ENCODE results near the gene ZNF862.
A peak's percentile ranks its signal among the peaks of the same experiment; 100 is the strongest.

ZNF862 gene

DNA sequence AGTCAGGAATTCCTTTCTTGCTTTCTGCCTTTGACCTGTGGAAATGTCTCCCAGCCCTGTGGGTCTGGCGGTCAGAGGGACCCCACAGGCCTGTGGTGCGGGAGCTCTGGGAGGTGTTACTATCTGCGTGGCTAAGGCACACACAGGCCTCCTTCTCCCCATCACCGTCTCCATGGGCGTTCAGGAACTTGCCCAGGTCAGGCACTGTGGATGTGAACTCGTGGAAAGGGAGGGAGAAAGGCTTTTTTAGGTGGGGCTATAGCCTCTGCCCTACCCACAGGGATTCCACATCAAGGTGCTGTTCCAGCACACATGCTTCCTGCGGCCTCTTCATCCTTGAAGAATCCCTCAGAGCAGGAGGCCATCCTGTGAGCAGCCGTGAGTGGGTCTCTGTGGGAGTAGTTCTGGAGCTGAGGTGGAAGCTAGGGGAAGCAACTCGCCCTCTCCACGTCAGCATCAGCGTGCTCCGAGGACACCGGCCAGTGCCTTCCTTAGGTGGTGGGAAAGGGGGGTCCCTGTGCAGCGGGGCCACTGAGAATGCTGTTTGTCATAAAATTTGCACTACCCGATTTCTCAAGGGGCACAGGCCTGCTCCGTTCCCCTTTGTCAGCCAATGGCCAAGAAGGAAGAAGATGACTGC, 28.1 kb downstream of the ZNF862 start:
- no peak for DNase-seq (ENCODE audit: low spot score)

DNA sequence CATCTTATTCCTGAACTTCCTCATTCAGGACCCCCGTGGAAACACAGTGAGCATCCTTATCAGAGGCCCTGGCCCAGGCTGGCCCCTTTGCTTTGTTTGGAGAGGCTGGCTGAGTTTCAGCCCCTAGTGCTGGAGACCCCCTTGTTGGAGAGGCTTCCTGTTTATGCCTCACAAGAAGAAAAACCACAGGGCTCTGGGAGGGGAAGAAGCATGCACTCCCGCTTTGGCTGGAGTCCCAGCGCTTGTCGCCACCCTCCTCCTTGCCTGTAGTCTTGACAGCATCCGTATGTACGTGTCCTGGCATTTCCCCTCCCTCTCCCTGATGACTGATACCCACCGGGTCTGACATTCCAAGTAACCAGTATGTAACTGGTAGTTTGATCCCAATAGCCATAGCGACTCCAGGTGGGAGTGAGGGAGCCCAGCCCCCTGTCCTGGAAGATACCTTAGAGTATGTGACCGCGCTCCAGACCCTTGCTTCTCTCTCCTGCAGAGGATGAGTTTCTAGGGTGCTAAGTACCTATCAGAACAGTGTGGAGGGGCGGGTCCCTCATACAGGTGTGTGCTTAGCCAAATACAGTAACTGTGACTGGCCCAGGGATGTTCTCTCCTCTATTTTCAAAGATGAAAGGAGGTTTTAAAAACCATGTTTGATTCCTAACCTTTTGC, 28.7 kb downstream of the ZNF862 start:
- no peak for DNase-seq (ENCODE audit: low spot score)

DNA sequence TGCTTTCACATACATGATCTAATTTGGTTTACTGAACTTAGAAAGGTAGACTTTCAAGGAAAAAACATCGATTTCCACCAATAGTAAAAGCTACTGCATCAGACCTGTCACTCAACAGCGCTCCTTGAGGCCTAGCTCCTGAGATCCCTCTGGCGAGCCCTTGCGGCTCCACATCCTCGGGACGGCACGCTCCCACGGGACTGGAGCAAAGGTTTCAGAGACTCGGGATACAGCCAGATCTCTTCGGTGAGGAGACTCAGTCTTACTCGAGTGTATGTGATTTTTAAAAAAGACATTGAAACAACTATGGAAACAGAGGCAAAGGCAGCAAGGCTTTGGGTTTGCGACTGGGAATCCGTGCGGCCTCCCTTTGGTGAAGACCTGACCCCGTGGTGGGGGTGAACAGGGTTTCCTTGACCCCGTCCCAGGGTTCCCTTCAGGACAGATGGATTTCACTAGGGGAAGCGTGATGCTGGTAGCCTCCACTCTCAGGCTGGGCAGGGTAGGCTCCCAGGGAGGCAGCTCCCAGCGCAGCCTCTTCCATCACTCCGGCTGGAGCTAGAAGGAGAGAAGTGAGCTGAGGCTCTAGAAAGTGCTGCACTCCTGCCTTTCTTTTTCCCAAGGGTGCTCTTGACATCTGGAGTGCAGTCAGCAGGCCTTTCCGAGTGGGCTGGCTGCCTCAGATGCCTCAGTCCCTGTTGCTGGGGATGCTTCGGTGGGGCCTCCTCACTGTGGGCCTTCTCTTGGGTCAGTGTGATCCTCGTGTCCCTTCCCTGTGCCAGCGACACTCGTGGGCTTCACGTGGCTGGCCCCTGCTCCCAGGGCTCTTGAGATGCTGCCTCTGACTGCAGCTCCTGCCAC, 29.8 kb downstream of the ZNF862 start:
- no peak for DNase-seq (ENCODE audit: low spot score)

DNA sequence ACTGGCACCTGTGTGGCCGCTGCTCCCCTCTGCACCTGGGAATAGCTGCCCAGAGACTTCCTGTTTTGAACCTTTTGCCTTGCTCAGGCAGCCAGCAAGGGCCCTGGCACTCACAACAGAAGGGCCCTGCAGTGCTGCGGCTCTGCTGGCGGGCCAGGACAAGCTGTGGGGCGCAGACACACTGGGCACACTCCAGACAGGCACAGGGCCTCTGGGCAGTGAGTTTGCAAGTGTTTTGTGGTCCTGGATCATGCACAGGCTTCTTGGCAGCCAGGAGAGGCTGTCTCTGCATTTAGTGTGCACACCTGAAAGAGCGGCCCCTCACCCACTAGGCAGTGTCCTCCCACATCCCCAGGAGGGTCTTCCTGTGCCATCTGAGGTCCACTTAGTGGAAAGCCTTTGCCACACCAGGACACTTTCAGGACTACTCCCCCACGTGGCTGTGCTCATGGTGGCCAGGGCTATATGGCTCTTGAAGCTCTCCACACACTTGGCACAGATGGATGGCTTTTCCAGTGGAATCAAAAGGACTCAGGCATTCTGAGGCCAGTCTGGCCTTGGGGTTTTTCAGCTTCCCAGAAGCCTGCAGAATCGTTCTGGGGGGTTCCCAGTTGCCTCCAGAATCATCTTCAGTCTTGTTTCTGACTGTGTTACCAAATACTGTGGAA, 30.6 kb downstream of the ZNF862 start:
- no peak for DNase-seq (ENCODE audit: low spot score)

DNA sequence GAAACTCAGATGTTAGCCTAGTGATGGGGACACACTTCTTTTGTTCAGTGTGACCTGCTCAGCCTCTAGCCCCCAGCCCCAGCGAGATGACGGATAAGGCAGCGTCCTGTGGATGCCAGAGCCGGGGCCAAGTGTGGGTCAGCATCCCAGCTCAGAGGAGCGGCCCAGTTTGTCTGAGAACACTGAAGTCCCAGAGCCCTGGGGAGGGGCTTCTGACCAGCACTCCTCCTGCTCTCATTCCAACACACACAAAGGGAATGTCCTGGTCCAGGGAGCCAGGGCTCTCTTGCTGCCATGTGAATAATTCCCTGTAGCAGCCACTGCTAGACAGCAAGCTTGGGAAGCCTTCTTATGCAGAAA, 31.1 kb downstream of the ZNF862 start:
- no peak for DNase-seq (ENCODE audit: low spot score)

DNA sequence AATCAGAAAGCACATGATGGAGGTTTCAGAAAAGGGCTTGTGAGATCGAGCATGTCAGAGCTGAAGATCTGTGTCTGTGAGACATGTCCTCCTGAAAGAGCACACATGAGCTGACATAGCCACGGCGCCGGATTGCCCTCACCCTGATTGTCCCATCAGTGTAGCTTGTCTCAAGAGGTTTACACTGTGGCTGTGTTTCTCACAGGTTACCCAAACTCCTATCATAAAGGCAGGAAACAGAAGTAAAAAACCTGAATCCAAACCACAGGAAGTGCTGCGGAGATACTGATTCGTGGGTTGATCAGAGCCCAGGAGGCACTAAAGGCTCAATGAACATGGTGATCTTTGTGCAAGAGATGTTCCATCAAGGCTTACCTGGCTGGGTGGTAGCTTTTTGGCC, 31.7 kb downstream of the ZNF862 start:
- no peak for DNase-seq (ENCODE audit: low spot score)

DNA sequence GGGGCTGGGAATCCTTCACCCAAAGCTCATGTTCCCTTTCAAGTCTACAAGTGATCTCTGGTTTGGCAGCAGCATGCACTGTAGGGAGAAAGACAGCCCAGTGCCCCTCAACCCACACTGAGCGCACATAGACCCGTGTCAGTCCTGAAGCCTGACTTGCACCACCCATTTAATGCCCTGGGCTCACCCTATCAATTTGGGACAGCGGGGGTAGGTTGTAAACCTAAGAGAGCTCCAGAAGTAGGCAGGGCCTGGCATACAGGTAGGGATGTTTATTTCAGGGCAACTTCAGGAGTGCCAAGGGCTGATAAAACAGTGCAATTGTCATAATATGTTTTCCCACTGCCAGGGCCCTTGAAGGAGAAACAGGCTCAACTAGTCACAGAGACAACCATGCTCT, 32.1 kb downstream of the ZNF862 start:
- DNase-seq (ENCODE audit: low spot score) = no peak

DNA sequence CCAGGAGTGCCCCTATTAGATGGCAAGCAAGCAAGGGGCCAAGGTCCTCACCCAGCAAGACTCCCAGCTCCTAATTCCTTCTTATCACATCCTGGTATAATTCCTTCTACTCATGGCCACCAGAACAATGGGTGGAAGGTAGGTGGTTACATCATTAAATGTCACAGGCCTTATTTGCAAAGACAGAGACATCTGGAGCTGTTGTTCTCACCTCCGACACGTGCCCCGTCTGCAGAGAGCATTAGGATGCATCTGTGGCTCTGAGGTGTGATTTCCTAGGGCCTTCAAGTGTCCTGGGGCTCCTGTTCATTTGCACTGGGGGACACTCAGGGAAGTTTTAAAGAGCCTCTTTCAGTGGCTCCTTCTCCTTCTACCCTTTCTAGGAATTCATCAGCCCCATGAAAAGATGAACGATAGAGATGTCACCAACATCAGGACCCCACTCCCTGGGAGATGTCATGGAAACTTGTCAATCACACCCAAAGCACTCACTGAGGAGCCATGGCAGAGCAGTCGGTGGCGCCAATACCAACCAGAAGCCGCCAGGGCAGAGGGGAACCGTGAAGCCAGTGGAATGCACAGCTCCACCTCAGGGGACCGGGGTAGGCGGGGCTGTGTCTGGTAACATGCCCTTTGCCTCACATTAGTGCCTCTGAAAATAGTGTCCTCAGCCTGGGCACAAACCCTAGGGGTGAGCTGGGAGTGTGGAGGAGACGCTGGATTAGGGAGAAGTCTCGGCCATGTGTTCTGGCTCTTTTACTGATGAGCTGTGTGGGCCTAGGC, 32.7 kb downstream of the ZNF862 start:
- DNase-seq (ENCODE audit: low spot score) = no peak

DNA sequence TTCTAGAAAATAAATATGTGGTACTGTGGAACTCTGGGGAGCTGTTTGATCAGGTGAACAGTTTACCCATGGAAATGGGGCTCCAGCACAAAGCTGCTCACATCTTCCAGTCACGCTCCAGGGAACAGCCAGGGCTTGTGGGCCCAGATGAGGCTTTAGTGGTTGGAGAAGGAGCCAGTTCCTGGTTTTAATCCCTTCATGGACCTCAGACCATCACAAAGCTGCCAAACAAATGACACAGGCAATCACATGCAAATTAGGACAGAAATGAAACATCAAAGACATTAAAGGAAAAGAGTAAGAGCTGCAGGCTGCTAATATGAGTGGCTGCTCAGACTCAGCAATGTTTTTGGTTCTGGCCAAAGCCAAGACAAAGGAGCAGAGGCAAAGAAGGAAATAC, 33.4 kb downstream of the ZNF862 start:
- no peak for DNase-seq (ENCODE audit: low spot score)

DNA sequence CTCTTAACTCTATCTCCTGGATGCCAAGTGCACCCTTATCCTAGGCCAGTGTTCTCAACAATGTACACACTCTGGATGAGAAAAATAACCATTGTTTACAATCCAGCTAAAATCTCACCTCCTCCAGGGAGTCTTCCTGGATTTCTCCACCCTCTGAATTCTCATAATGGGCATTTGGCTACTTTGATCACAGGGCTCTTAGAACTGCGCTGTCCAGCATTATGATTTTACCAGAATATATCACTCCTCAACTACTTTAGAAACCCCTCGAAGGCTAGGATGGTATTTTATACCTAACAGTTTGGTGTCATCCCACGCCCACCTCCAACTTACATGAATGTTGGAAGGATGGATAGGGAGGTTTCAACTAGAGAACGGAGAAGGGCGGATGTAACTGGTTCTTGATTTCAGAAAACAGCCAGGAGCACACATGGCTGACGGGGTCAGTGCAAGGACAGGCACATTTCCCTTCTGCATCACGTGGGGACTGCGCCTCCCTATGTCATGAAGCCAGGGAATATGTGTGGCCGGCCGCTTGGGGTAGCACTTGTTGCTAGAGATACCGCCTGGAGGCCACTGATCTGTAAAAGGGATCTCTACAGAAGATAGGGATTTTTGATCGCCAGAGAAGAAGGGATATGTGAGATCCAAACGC, 34.4 kb downstream of the ZNF862 start:
- peak; percentile 58 for DNase-seq (ENCODE audit: low spot score)

DNA sequence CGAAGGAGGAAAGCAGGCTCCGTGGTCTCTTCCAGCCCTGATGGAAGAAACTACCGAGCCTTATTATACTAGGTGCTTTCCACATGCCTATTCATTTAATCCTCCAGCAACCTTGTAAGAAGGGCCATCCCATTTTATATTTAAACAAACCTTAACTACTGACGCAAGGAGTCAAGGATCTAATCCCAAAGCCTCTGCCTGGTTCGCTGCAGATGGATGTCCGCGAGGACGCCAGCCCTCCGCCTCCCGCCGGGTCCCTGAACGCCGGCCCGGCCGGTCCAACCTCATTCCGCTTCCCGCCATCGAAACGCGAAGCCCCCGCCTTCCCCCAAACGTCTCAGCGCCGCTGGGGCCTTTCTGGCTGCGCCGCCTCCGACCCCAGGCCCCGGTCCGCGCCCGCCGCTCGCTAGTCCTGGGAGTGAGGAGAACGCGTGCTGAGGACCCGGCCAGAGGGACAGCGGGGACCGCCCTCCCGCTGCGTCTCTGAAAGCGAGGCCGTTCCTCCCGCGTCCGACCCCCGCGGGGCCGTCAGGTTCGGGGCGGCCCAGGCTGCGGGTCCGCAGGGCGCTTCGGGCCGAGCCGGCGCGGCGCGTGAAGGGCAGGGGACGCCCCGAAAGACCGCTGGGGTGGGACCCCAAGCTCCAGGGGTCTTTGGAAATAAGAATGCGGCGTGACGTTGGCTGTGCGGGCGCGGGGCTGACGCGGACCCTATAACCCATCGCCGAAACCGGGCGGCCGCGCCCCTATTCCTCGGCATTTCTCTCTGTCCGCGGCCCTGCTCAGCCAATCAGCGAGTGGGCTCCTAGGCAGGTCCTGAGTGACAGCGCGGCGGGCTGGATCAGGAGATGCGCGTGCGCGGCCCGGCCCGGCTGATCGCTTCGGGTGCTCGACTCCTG, 35.1 kb downstream of the ZNF862 start, which contains the start of gene ATP6V0E2:
TSS of gene ATP6V0E2 (plus strand) at position 896 of the 896 bp plus-strand sequence. CDS start 97 bp downstream, outside the sequence.
- DNase-seq (ENCODE audit: low spot score) = peak; percentile 99

DNA sequence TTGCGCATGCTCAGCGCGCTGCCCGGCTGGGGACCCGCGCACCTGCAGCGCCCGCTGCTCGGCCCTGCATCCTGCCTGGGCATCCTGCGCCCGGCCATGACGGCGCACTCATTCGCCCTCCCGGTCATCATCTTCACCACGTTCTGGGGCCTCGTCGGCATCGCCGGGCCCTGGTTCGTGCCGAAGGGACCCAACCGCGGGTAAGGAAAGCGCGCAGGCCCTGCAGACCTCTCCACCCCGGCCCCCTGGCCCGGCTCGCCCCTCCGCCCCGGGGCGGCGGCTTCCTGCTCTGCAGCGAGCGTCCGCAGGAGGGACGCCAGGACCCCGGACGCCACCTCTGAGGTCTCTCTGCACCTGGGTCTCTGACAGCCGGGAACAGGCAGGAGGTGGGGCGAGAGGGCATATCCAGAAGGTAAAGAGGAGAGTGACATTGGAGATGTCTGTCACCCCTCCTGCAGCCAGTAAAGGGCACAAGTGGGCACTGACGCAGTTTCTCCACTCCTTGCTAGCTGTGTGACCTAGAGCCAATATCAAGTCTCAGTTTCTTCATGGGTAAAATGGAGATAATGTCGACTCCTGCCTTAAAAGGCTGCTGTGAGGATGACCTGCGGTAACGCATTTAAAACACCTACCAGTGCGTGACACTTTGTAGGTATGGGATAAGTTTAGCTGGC, 35.9 kb downstream of the ZNF862 start:
- DNase-seq (ENCODE audit: low spot score) = no peak

DNA sequence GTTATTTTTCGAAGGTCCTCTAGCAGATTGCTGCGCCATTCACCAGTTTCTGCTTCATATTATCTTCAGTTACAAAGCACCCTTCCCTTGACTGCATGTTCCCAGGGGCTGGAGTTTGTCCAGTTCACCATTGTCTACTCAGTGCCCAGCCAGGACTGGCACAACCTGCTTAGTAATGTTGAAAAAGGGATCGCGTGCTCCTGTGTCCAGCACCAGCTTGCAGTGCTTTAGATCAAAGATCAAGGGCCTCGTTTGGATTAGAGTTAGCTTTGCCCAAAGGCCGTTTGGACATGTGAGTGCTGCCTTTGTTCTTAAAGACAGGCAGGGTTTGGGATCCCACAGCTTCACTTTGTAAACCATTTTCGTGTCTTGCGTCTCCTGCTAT, 36.5 kb downstream of the ZNF862 start:
- no peak for DNase-seq (ENCODE audit: low spot score)

DNA sequence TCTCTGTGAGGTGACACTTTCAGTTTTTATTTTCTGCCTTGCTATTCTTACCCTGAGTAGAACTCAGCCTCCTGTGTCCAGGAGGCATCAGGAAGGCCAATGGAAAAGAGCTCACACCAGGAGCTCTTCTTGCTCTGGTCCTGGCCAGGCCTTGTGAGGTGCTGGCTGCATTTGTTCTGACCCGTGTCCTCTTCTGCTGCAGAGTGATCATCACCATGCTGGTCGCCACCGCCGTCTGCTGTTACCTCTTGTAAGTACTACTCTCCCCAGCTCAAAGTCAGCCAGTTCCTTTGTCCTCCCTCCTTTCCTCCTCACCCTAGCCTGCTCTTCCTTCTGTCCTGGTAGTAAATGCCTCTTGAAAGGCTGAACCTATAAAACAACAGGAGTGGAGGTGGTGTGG, 37.2 kb downstream of the ZNF862 start:
- no peak for DNase-seq (ENCODE audit: low spot score)

DNA sequence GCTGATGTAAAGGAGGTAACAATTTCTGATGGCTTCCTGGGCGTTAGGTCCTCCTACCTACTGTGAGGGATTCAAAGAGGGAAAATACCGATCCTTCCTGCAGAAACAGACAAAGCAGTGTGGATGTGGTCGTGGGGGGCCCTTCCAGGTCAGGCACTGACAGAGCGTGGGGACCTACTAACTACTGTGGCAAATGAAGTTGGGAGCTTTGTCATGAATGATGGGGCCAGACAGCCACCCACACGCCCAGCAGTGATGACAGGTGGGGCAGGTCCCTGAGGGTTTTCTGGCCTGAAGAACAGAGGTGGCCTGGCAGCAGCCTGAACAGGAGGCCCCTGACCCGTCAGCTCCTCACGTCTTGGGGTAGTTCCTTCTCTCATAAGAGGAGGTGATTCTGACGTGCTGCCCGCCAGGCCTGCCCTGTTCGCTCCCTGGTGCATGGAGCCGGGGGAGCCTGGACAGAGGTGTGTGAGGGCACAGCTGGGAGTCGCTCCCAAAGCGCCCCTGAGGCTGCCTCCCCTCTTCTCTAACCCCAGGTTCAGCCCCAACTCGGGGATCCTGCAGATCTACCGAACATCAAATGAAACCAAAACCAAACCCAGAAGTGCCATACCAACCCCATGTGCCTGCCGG, 39.8 kb downstream of the ZNF862 start:
- DNase-seq (ENCODE audit: low spot score) = no peak

DNA sequence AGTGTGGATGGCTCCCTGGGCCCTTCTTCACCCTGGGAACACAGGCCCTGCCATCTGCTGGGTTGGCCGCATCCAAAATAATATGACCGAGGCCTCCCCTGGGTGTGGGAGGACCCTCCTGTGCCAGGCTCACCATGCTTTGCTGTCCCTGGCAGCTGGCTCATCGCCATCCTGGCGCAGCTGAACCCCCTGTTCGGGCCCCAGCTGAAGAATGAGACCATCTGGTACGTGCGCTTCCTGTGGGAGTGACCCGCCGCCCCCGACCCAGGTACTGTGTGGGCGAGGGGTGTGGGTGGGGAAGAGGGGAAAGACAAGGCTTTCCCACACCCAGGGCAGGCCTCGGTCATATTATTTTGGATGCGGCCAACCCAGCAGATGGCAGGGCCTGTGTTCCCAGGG, 40.3 kb downstream of the ZNF862 start:
- DNase-seq (ENCODE audit: low spot score) = no peak

DNA sequence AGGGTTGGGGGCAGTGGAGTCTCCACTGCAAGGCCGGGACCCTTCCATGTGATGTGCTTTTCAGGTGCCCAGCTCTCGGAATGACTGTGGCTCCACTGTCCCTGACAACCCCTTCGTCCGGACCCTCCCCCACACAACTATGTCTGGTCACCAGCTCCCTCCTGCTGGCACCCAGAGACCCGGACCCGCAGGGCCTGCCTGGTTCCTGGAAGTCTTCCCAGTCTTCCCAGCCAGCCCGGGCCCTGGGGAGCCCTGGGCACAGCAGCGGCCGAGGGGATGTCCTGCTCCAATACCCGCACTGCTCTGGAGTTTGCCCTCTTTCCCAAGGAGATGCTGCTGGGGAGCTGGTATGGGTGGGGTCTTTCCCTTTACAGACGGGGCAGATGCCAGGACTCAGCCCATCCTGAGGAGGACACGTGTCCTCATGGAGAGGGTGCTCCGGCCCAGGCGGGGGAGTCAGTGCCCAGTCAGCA, 41.1 kb downstream of the ZNF862 start:
- DNase-seq (ENCODE audit: low spot score) = no peak

DNA sequence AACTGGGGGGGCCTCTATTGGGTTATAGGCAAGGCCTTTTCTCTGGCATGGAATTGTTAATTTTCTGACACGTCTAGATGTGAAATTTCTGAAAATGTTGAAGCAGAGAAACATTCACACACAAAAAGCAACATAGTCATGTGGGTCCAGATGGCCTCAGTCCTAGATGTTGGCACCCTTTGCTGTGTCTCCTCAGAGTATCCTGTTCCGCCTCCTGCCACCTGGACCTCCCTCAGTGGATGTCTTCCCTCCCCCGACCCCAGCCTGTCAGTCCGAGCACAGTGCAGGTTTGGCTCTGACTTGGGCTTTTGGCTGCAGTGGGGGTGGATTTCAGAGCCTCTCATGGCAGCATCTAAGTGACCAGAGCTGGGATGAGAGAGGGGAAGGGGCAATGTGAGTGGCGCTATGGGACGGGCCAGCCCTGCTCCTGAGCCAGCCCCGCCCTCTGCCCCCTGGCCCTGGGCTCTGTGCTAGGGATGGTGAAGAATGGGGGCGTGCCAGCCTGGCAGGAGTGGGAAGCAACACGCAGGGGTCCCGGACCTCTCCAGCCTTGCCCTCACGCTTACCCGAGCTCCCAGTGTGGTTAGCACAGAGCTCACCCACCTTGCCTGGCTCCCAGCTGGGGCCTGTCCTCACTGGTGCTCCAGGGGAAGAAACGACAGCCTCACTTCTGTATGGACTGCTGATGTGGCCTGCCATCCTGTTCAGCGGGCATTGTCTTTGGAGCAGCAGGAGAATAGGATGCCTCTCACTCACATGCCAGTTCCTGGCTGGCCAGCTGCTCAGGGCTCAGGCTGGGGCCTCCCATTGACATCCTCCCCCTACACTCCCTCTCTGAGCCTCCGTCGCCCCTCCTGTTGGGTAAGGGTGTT, 41.8 kb downstream of the ZNF862 start:
- DNase-seq (ENCODE audit: low spot score) = no peak

Data from D341Med (cell line).